HL-60 (cell line): ENCODE measurements around the gene HCAR2.
"Not testable (repeated sequence)": the region's sequence is repeated elsewhere in the genome, so short reads cannot be mapped to it uniquely, and the experiment has no call there.

Source experiments
- DNase-seq, 2 experiments: peaks; one replicate each; pipeline ENCODE4 v3.0.0-alpha.2; 2010 to 2020; ENCODE audit warnings: low read depth in 1 of 2, low spot score in 1 of 2
- H3K27ac ChIP-seq: fragments of 250-450 bp; sonication (Bioruptor Pico); replicated peaks from 2 replicates; pipeline ENCODE4 v1.5.1; 2020; ENCODE audit warnings: mild to moderate bottlenecking, moderate library complexity
- H3K27me3 ChIP-seq: fragments of 250-450 bp; sonication (Bioruptor Pico); 2 replicates; pipeline ENCODE4 v1.5.1; 2021; ENCODE audit warnings: mild to moderate bottlenecking, moderate library complexity; ENCODE audit not compliant: insufficient read depth, poor library complexity, severe bottlenecking
- H3K4me3 ChIP-seq: replicated peaks from 2 replicates; pipeline ENCODE4 v1.5.1; 2011; ENCODE audit warnings: mild to moderate bottlenecking, control low read depth, low read length; ENCODE audit not compliant: insufficient read depth
- CTCF ChIP-seq: IDR thresholded peaks from one replicate; pipeline ENCODE4 v1.5.1; 2011; ENCODE audit warnings: low read length, control low read depth, inconsistent platforms; ENCODE audit not compliant: insufficient read depth
- GABPA ChIP-seq: IDR thresholded peaks from 2 replicates; pipeline ENCODE4 v1.6.1; 2012; ENCODE audit warnings: low read depth
- POLR2AphosphoS5 ChIP-seq: IDR thresholded peaks from 2 replicates; pipeline ENCODE4 v1.6.1; 2012; ENCODE audit warnings: low read depth
- REST ChIP-seq: IDR thresholded peaks from 2 replicates; pipeline ENCODE4 v1.6.1; 2012; ENCODE audit warnings: low read depth; ENCODE audit not compliant: insufficient replicate concordance
- SPI1 ChIP-seq: IDR thresholded peaks from 2 replicates; pipeline ENCODE4 v1.6.1; 2012; ENCODE audit warnings: low read depth, mild to moderate bottlenecking, borderline replicate concordance

HCAR2 gene

GRCh38 chr12:122684297-122684813 lies 18.8 kb downstream of the HCAR2 start:
- H3K27ac ChIP-seq: no peak overlapping the region
- H3K27me3 ChIP-seq: no peaks in the 10 kb centered on the region
- no peak overlapping the region for H3K4me3 ChIP-seq
- TF ChIP-seq REST: no peak
- TF ChIP-seq SPI1: no peak
- no peak for TF ChIP-seq GABPA
- TF ChIP-seq POLR2AphosphoS5: no peak
- TF ChIP-seq CTCF: no peak
- no peak for DNase-seq

- peak overlapping the region; percentile 33 for H3K27ac ChIP-seq
- no peaks in the 10 kb centered on the region for H3K27me3 ChIP-seq
- peak; percentile 48 to 91 for DNase-seq
- H3K4me3 ChIP-seq: no peak overlapping the region
- peak; percentile 86 for TF ChIP-seq POLR2AphosphoS5
- no peak for TF ChIP-seq CTCF
- TF ChIP-seq REST: no peak
- TF ChIP-seq SPI1: peak; percentile 42; the same call in 1 of the 2 replicates
- no peak for TF ChIP-seq GABPA
Measured at GRCh38 chr12:122681814-122682213, 21.3 kb downstream of the HCAR2 start.

- DNase-seq, H3K27ac ChIP-seq, H3K4me3 ChIP-seq, H3K27me3 ChIP-seq: not testable (repeated sequence)
Measured at GRCh38 chr12:122680989-122681388, 22.2 kb downstream of the HCAR2 start.

GRCh38 chr12:122676781-122677180 lies 26.4 kb downstream of the HCAR2 start:
- not testable (repeated sequence) for H3K4me3 ChIP-seq, DNase-seq, H3K27me3 ChIP-seq, H3K27ac ChIP-seq

GRCh38 chr12:122676015-122676414 lies 27.1 kb downstream of the HCAR2 start:
- not testable (repeated sequence) for H3K27ac ChIP-seq, DNase-seq, H3K27me3 ChIP-seq

More at GRCh38 chr12:122676015-122676414, 27.1 kb downstream of the HCAR2 start:
- H3K4me3 ChIP-seq: not testable (repeated sequence)
